HCT116 (cell line): ENCODE results near the gene ERBB4.

Source experiments
- EZH2 ChIP-seq: fragments of 200-600 bp; sonication (generic); IDR thresholded peaks from 2 replicates; pipeline ENCODE4 v1.6.1; 2017; ENCODE audit warnings: antibody characterized with exemption, mixed run types
- EZH2phosphoT487 ChIP-seq: fragments of 200-600 bp; IDR thresholded peaks from 2 replicates; pipeline ENCODE4 v1.6.1; 2018; ENCODE audit warnings: antibody characterized with exemption, borderline replicate concordance
- JUND ChIP-seq: IDR thresholded peaks from 2 replicates; pipeline ENCODE4 v1.6.1; 2012
- POLR2A ChIP-seq: IDR thresholded peaks from 2 replicates; pipeline ENCODE4 v1.7.0; 2011; ENCODE audit warnings: borderline replicate concordance; ENCODE audit not compliant: insufficient read depth, insufficient read length; ENCODE audit errors: extremely low read depth
- POLR2AphosphoS5 ChIP-seq: IDR thresholded peaks from 2 replicates; pipeline ENCODE4 v1.6.1; 2011; ENCODE audit warnings: mild to moderate bottlenecking, low read depth, low read length, moderate library complexity
- TF ChIP-seq, protein P1 (sequence below): IDR thresholded peaks from 2 replicates; pipeline ENCODE4 v1.6.1; 2012
- TF ChIP-seq, protein P2 (sequence below), 3 experiments: fragments of 200-600 bp in 1 of 3; sonication (generic) in 1 of 3; IDR thresholded peaks in 2 of 3; conservative IDR thresholded peaks in 1 of 3; 2 replicates each; pipeline ENCODE4 v1.5.1; 2012 to 2017; ENCODE audit warnings: low read depth in 2 of 3, low read length in 2 of 3, antibody characterized with exemption in 1 of 3, borderline replicate concordance in 1 of 3, control low read depth in 1 of 3, mild to moderate bottlenecking in 1 of 3, mixed read lengths in 1 of 3, mixed run types in 1 of 3, moderate library complexity in 1 of 3; ENCODE audit not compliant: insufficient read depth in 1 of 3

DNA sequence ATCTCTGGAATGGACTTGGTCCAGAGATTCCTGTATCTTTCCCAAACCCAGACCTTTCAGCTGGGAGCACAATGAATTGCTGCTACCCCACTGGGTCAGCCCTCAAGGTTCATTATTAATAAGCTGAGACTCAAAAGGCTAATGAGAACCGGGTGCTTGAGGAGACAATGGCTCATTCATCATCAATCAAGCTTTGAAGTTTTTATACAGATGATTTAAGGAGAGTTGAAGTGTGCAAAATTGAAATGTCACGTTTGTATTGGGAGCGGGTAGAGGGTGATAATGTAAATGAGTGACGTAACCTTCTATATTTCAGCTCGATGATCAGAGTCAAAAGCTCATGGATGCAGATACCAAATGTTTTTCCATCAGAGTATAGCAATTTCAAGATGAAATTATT lies 744.9 kb downstream of the ERBB4 start:
- TF ChIP-seq POLR2AphosphoS5 (no peak), POLR2A (no peak), EZH2phosphoT487 (no peak), EZH2 (no peak), JUND (no peak)
- TF ChIP-seq, protein P1, sequence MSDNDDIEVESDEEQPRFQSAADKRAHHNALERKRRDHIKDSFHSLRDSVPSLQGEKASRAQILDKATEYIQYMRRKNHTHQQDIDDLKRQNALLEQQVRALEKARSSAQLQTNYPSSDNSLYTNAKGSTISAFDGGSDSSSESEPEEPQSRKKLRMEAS, result no peak
- TF ChIP-seq, protein P2, sequence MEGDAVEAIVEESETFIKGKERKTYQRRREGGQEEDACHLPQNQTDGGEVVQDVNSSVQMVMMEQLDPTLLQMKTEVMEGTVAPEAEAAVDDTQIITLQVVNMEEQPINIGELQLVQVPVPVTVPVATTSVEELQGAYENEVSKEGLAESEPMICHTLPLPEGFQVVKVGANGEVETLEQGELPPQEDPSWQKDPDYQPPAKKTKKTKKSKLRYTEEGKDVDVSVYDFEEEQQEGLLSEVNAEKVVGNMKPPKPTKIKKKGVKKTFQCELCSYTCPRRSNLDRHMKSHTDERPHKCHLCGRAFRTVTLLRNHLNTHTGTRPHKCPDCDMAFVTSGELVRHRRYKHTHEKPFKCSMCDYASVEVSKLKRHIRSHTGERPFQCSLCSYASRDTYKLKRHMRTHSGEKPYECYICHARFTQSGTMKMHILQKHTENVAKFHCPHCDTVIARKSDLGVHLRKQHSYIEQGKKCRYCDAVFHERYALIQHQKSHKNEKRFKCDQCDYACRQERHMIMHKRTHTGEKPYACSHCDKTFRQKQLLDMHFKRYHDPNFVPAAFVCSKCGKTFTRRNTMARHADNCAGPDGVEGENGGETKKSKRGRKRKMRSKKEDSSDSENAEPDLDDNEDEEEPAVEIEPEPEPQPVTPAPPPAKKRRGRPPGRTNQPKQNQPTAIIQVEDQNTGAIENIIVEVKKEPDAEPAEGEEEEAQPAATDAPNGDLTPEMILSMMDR (IDR thresholded peaks at IDR 0.05 in 2 of 3, conservative IDR thresholded peaks at IDR 0.05 in 1 of 3; ENCODE audit: borderline replicate concordance in 1 of 3, insufficient read depth in 1 of 3, low read depth in 2 of 3, low read length in 2 of 3), result no peak
